MM.1S (cell line): ENCODE results near the gene BCO2.

Source experiments
- DNase-seq: peaks from one replicate; pipeline ENCODE4 v3.0.0-alpha.2; 2015
- H2AFZ ChIP-seq: fragments of 300-600 bp; sonication (generic); 2 replicates; pipeline ENCODE4 v1.6.0; 2016; ENCODE audit warnings: antibody characterized with exemption, low read length
- H3F3A ChIP-seq: fragments of 300-600 bp; sonication (generic); 2 replicates; pipeline ENCODE4 v1.6.1; 2016; ENCODE audit warnings: mild to moderate bottlenecking, antibody characterized with exemption, low read length, moderate library complexity, mixed read lengths; ENCODE audit not compliant: insufficient read depth
- H3K27ac ChIP-seq: fragments of 300-600 bp; sonication (generic); 2 replicates; pipeline ENCODE4 v1.5.1; 2016; ENCODE audit warnings: mild to moderate bottlenecking, low read length
- H3K27me3 ChIP-seq: fragments of 300-600 bp; sonication (generic); replicated peaks from 2 replicates; pipeline ENCODE4 v1.6.0; 2016; ENCODE audit warnings: low read length; ENCODE audit not compliant: insufficient read depth
- H3K36me3 ChIP-seq: fragments of 300-600 bp; sonication (generic); replicated peaks from 2 replicates; pipeline ENCODE4 v1.6.1; 2016; ENCODE audit warnings: mild to moderate bottlenecking, low read length, mixed read lengths; ENCODE audit not compliant: insufficient read depth
- H3K4me1 ChIP-seq: fragments of 300-600 bp; sonication (generic); 2 replicates; pipeline ENCODE4 v1.6.1; 2016; ENCODE audit warnings: low read length, mixed read lengths
- H3K4me2 ChIP-seq: fragments of 300-600 bp; sonication (generic); 2 replicates; pipeline ENCODE4 v1.6.0; 2016; ENCODE audit warnings: low read depth, low read length
- H3K4me3 ChIP-seq: fragments of 300-600 bp; sonication (generic); 2 replicates; pipeline ENCODE4 v1.5.1; 2016; ENCODE audit warnings: low read length, mixed read lengths
- H3K79me2 ChIP-seq: fragments of 300-600 bp; sonication (generic); 2 replicates; pipeline ENCODE4 v1.6.1; 2016; ENCODE audit warnings: mixed run types, low read length, mixed read lengths
- H3K9ac ChIP-seq: fragments of 300-600 bp; sonication (generic); 2 replicates; pipeline ENCODE4 v1.6.1; 2016; ENCODE audit warnings: low read length, mixed read lengths
- H3K9me2 ChIP-seq: fragments of 300-600 bp; sonication (generic); replicated peaks from 2 replicates; pipeline ENCODE4 v1.6.1; 2016; ENCODE audit warnings: mild to moderate bottlenecking, low read length, mixed read lengths; ENCODE audit not compliant: insufficient read depth
- H3K9me3 ChIP-seq: fragments of 300-600 bp; sonication (generic); replicated peaks from 2 replicates; pipeline ENCODE4 v1.6.1; 2016; ENCODE audit warnings: mild to moderate bottlenecking, low read length, mixed read lengths; ENCODE audit not compliant: insufficient read depth
- H4K20me1 ChIP-seq: fragments of 300-600 bp; sonication (generic); 2 replicates; pipeline ENCODE4 v1.6.1; 2016; ENCODE audit warnings: mild to moderate bottlenecking, low read length, moderate library complexity, mixed read lengths; ENCODE audit not compliant: insufficient read depth
- CTCF ChIP-seq: fragments of 300-600 bp; sonication (generic); IDR thresholded peaks from 2 replicates; pipeline ENCODE4 v1.5.1; 2016; ENCODE audit warnings: antibody characterized with exemption, low read length, mixed read lengths
- EZH2 ChIP-seq: fragments of 300-600 bp; sonication (generic); optimal IDR thresholded peaks from 2 replicates; pipeline ENCODE3; 2017; ENCODE audit warnings: low read depth, mild to moderate bottlenecking, antibody characterized with exemption, low read length, mixed read lengths
- EZH2phosphoT487 ChIP-seq: fragments of 300-600 bp; sonication (generic); IDR thresholded peaks from 2 replicates; pipeline ENCODE4 v1.6.1; 2018; ENCODE audit warnings: antibody characterized with exemption, low read length

The BCO2 gene

GRCh38 chr11:112253605-112254242 is 78.4 kb downstream of the BCO2 start:
- no peak for TF ChIP-seq CTCF
- no peak for TF ChIP-seq EZH2
- H3K4me1 ChIP-seq, result no peaks in the 10 kb centered on the region
- no peaks in the 10 kb centered on the region for H4K20me1 ChIP-seq
- H3K9me3 ChIP-seq, result no peaks in the 10 kb centered on the region
- no peaks in the 10 kb centered on the region for H3K36me3 ChIP-seq
- H3K27ac ChIP-seq, result no peak overlapping the region
- no peaks in the 10 kb centered on the region for H3F3A ChIP-seq
- no peak overlapping the region for H2AFZ ChIP-seq
- DNase-seq, result no peak
- H3K79me2 ChIP-seq, result no peaks in the 10 kb centered on the region
- H3K9ac ChIP-seq, result no peak overlapping the region
- no peak overlapping the region for H3K4me3 ChIP-seq
- H3K9me2 ChIP-seq, result no peaks in the 10 kb centered on the region
- no peak overlapping the region for H3K4me2 ChIP-seq
- no peaks in the 10 kb centered on the region for H3K27me3 ChIP-seq

GRCh38 chr11:112255067-112255720 is 79.9 kb downstream of the BCO2 start:
- Histone ChIP-seq H3K27me3 (no peaks in the 10 kb centered on the region), H3K79me2 (no peaks in the 10 kb centered on the region), H2AFZ (no peak overlapping the region), H3K4me3 (no peak overlapping the region), H3K27ac (no peak overlapping the region), H3K4me1 (no peaks in the 10 kb centered on the region), H3K9ac (no peak overlapping the region), H3K36me3 (no peaks in the 10 kb centered on the region), H4K20me1 (no peaks in the 10 kb centered on the region), H3K4me2 (no peak overlapping the region), H3F3A (no peaks in the 10 kb centered on the region), H3K9me2 (no peaks in the 10 kb centered on the region), H3K9me3 (no peaks in the 10 kb centered on the region)
- DNase-seq, result no peak
- TF ChIP-seq CTCF (no peak), EZH2 (no peak), EZH2phosphoT487 (no peak)

GRCh38 chr11:112260490-112260889 is 85.2 kb downstream of the BCO2 start, which contains the start of gene PLET1:
TSS of gene PLET1 (minus strand) at chr11:112260860. CDS start at chr11:112260589, 271 bp downstream.
- DNase-seq, result no peak
- no peak within 1 kb of the TSS for H2AFZ ChIP-seq

More at GRCh38 chr11:112260490-112260889, 85.2 kb downstream of the BCO2 start, which contains the start of gene PLET1:
- Histone ChIP-seq H4K20me1 (no peaks in the 10 kb centered on the region), H3K79me2 (no peaks in the 10 kb centered on the region), H3K9me2 (no peaks in the 10 kb centered on the region), H3K27me3 (no peaks in the 10 kb centered on the region), H3K4me3 (no peak within 1 kb of the TSS), H3K27ac (no peak within 1 kb of the TSS), H3K36me3 (no peaks in the 10 kb centered on the region), H3F3A (no peaks in the 10 kb centered on the region), H3K4me2 (no peak within 1 kb of the TSS), H3K9ac (no peak within 1 kb of the TSS), H3K4me1 (no peaks in the 10 kb centered on the region), H3K9me3 (no peaks in the 10 kb centered on the region)
- TF ChIP-seq CTCF, result no peak
- TF ChIP-seq EZH2, result no peak
- no peak for TF ChIP-seq EZH2phosphoT487
